Body of pancreas (tissue), 4 donors: ENCODE results near the gene DNA2.

Experiments
- CTCF ChIP-seq, 7 experiments: fragments of 450-650 bp in 4 of 7; fragments of 200-600 bp in 3 of 7; sonication (generic) in 3 of 7; IDR thresholded peaks; one replicate each; pipeline ENCODE4 v1.5.1; 2016 to 2019; ENCODE audit warnings: antibody characterized with exemption in 7 of 7
- POLR2A ChIP-seq, 3 donors: fragments of 450-650 bp; IDR thresholded peaks; one replicate each; pipeline ENCODE4 v1.6.1; 2016; ENCODE audit warnings: antibody characterized with exemption in 3 of 3, mild to moderate bottlenecking in 2 of 3

GRCh38 chr10:68440898-68441297 lies 30.9 kb downstream of the DNA2 start:
- TF ChIP-seq CTCF (IDR thresholded peaks at IDR 0.05), result no peak
- no peak for TF ChIP-seq POLR2A (IDR thresholded peaks at IDR 0.05)
